ENCODE results near the gene SLC2A13.
"Not testable (repeated sequence)": the region's sequence is repeated elsewhere in the genome, so short reads cannot be mapped to it uniquely, and the experiment has no call there.

The SLC2A13 gene

GRCh38 chr12:39798429-39798828, 307.5 kb downstream of the SLC2A13 start:
- Histone ChIP-seq H3K4me1 (ENCODE audit: control insufficient read depth in 1 of 2, insufficient read depth in 1 of 2, low read depth in 1 of 2, low read length in 1 of 2) (no peaks in the 10 kb centered on the region), H3K36me3 (no peaks in the 10 kb centered on the region), H3K27me3 (no peaks in the 10 kb centered on the region), H3K4me3 (ENCODE audit: low read depth in 1 of 2, low read length in 1 of 2) (no peak overlapping the region), H3K9me3 (no peaks in the 10 kb centered on the region), H3K27ac (no peak overlapping the region)
- TF ChIP-seq CTCF (IDR thresholded peaks at IDR 0.05), result no peak

- no peak for TF ChIP-seq CTCF (IDR thresholded peaks at IDR 0.05)
- Histone ChIP-seq H3K9me3 (no peaks in the 10 kb centered on the region), H3K36me3 (no peaks in the 10 kb centered on the region), H3K27me3 (no peaks in the 10 kb centered on the region), H3K27ac (no peak overlapping the region), H3K4me3 (ENCODE audit: low read depth in 1 of 2, low read length in 1 of 2) (no peak overlapping the region), H3K4me1 (ENCODE audit: control insufficient read depth in 1 of 2, insufficient read depth in 1 of 2, low read depth in 1 of 2, low read length in 1 of 2) (no peaks in the 10 kb centered on the region)
Observed at GRCh38 chr12:39795481-39795880, 310.4 kb downstream of the SLC2A13 start.

- no peak overlapping the region for H3K4me3 ChIP-seq (ENCODE audit: low read depth in 1 of 2, low read length in 1 of 2)
- no peak for TF ChIP-seq CTCF (IDR thresholded peaks at IDR 0.05)
Observed at GRCh38 chr12:39792938-39793337, 312.9 kb downstream of the SLC2A13 start.

GRCh38 chr12:39788239-39788638, 317.6 kb downstream of the SLC2A13 start:
- Histone ChIP-seq H3K4me1 (ENCODE audit: control insufficient read depth in 1 of 2, insufficient read depth in 1 of 2, low read depth in 1 of 2, low read length in 1 of 2) (no peaks in the 10 kb centered on the region), H3K27me3 (no peaks in the 10 kb centered on the region), H3K36me3 (no peaks in the 10 kb centered on the region), H3K27ac (no peak overlapping the region), H3K4me3 (ENCODE audit: low read depth in 1 of 2, low read length in 1 of 2) (no peak overlapping the region), H3K9me3 (no peaks in the 10 kb centered on the region)
- no peak for TF ChIP-seq CTCF (IDR thresholded peaks at IDR 0.05)

More at GRCh38 chr12:39792938-39793337, 312.9 kb downstream of the SLC2A13 start:
- Histone ChIP-seq H3K27ac (no peak overlapping the region), H3K4me1 (ENCODE audit: control insufficient read depth in 1 of 2, insufficient read depth in 1 of 2, low read depth in 1 of 2, low read length in 1 of 2) (no peaks in the 10 kb centered on the region), H3K9me3 (no peaks in the 10 kb centered on the region), H3K27me3 (no peaks in the 10 kb centered on the region), H3K36me3 (no peaks in the 10 kb centered on the region)

- not testable (repeated sequence) for H3K36me3 ChIP-seq; H3K4me1 ChIP-seq (ENCODE audit: control insufficient read depth in 1 of 2, insufficient read depth in 1 of 2, low read depth in 1 of 2, low read length in 1 of 2); H3K27me3 ChIP-seq; H3K9me3 ChIP-seq; H3K27ac ChIP-seq; H3K4me3 ChIP-seq (ENCODE audit: low read depth in 1 of 2, low read length in 1 of 2)
Observed at GRCh38 chr12:39785814-39786213, 320.1 kb downstream of the SLC2A13 start.

GRCh38 chr12:39782026-39782545, 323.8 kb downstream of the SLC2A13 start:
- Histone ChIP-seq H3K36me3 (no peaks in the 10 kb centered on the region), H3K27ac (no peak overlapping the region), H3K4me1 (ENCODE audit: control insufficient read depth in 1 of 2, insufficient read depth in 1 of 2, low read depth in 1 of 2, low read length in 1 of 2) (no peaks in the 10 kb centered on the region), H3K9me3 (no peaks in the 10 kb centered on the region), H3K27me3 (no peaks in the 10 kb centered on the region), H3K4me3 (ENCODE audit: low read depth in 1 of 2, low read length in 1 of 2) (no peak overlapping the region)
- no peak for TF ChIP-seq CTCF (IDR thresholded peaks at IDR 0.05)
